CD14-positive monocyte (primary cell): ENCODE results near the gene SCRN2. TPM values are rescaled to one million over a fixed set of nuclear protein-coding genes. Genes with fewer than 3 reads are reported as not detected.

Experiments used
- DNase-seq, 3 donors: peaks; one replicate each; pipeline ENCODE4 v3.0.0-alpha.2; 2011 to 2022
- H2AFZ ChIP-seq: 2 replicates; pipeline ENCODE4 v1.6.0; 2012; ENCODE audit warnings: mild to moderate bottlenecking, low read depth, low read length, inconsistent platforms; ENCODE audit not compliant: insufficient read depth, poor library complexity, severe bottlenecking
- H3K27ac ChIP-seq, 2 donors: 1 replicate in 1 of 2; 2 replicates in 1 of 2; pipeline ENCODE4 v1.5.1; 2012 to 2013; ENCODE audit warnings: low read length in 2 of 2, control low read depth in 1 of 2, inconsistent platforms in 1 of 2, low read depth in 1 of 2, mild to moderate bottlenecking in 1 of 2
- H3K27me3 ChIP-seq, 2 donors: one replicate each; pipeline versions ENCODE4 v1.6.0 to v1.6.1; 2011 to 2013; ENCODE audit warnings: low read length in 2 of 2; ENCODE audit not compliant: control insufficient read depth in 2 of 2, insufficient read depth in 2 of 2
- H3K36me3 ChIP-seq, 2 donors: replicated peaks in 1 of 2; 1 replicate in 1 of 2; 2 replicates in 1 of 2; pipeline versions ENCODE4 v1.5.1 to v1.6.1; 2012 to 2013; ENCODE audit warnings: low read length in 2 of 2, control low read depth in 1 of 2, inconsistent platforms in 1 of 2, mild to moderate bottlenecking in 1 of 2; ENCODE audit not compliant: insufficient read depth in 2 of 2, control insufficient read depth in 1 of 2
- H3K4me1 ChIP-seq, 2 donors: 1 replicate in 1 of 2; 2 replicates in 1 of 2; pipeline versions ENCODE4 v1.5.1 to v1.6.1; 2012 to 2013; ENCODE audit warnings: low read length in 2 of 2, control low read depth in 1 of 2, inconsistent platforms in 1 of 2, mild to moderate bottlenecking in 1 of 2, moderate library complexity in 1 of 2; ENCODE audit not compliant: insufficient read depth in 2 of 2, control insufficient read depth in 1 of 2
- H3K4me2 ChIP-seq: replicated peaks from 2 replicates; pipeline ENCODE3; 2012; ENCODE audit warnings: low read length, moderate library complexity, mild to moderate bottlenecking; ENCODE audit not compliant: poor library complexity, severe bottlenecking; ENCODE audit errors: extremely low read depth
- H3K4me3 ChIP-seq, 3 experiments: fragments of 200-600 bp in 1 of 3; sonication (generic) in 1 of 3; replicated peaks in 1 of 3; 1 replicate in 2 of 3; 2 replicates in 1 of 3; pipeline ENCODE4 v1.5.1; 2011 to 2013; ENCODE audit warnings: low read length in 3 of 3, mild to moderate bottlenecking in 3 of 3, control low read depth in 2 of 3, low read depth in 2 of 3, inconsistent platforms in 1 of 3, moderate library complexity in 1 of 3
- H3K79me2 ChIP-seq: 2 replicates; pipeline ENCODE4 v1.6.0; 2012; ENCODE audit warnings: mild to moderate bottlenecking, control low read depth, inconsistent platforms, low read length, moderate library complexity; ENCODE audit not compliant: insufficient read depth
- H3K9ac ChIP-seq: 2 replicates; pipeline ENCODE4 v1.6.0; 2017; ENCODE audit warnings: low read length, mild to moderate bottlenecking; ENCODE audit not compliant: insufficient read depth, poor library complexity, severe bottlenecking
- H3K9me3 ChIP-seq, 2 donors: replicated peaks in 1 of 2; 1 replicate in 1 of 2; 2 replicates in 1 of 2; pipeline versions ENCODE4 v1.5.1 to v1.6.1; 2012 to 2013; ENCODE audit warnings: low read length in 2 of 2, control low read depth in 1 of 2; ENCODE audit not compliant: control insufficient read depth in 1 of 2, insufficient read depth in 1 of 2
- H4K20me1 ChIP-seq: 2 replicates; pipeline ENCODE4 v1.6.0; 2012; ENCODE audit warnings: mild to moderate bottlenecking, low read length, control low read depth, moderate library complexity; ENCODE audit not compliant: insufficient read depth
- H3K27ac Mint-ChIP-seq, 7 donors: one replicate each; pipeline ENCODE4 v1.8.0; 2020; ENCODE audit warnings: mild to moderate bottlenecking in 7 of 7, mixed read lengths in 7 of 7, moderate library complexity in 6 of 7, inconsistent platforms in 2 of 7
- H3K27me3 Mint-ChIP-seq, 3 donors: one replicate each; pipeline ENCODE4 v1.8.0; 2021 to 2022; ENCODE audit warnings: low read depth in 3 of 3, mild to moderate bottlenecking in 3 of 3, mixed read lengths in 3 of 3, moderate library complexity in 3 of 3, inconsistent platforms in 1 of 3
- H3K36me3 Mint-ChIP-seq, 2 donors: one replicate each; pipeline ENCODE4 v1.8.0; 2020; ENCODE audit warnings: mixed read lengths in 2 of 2, inconsistent platforms in 1 of 2, mild to moderate bottlenecking in 1 of 2
- H3K4me1 Mint-ChIP-seq: one replicate; pipeline ENCODE4 v1.8.0; 2020; ENCODE audit warnings: mild to moderate bottlenecking, mixed read lengths
- H3K4me3 Mint-ChIP-seq, 2 donors: one replicate each; pipeline ENCODE4 v1.8.0; 2020; ENCODE audit warnings: mild to moderate bottlenecking in 2 of 2, mixed read lengths in 2 of 2, moderate library complexity in 1 of 2
- H3K9me3 Mint-ChIP-seq, 7 donors: one replicate each; pipeline ENCODE4 v1.8.0; 2020 to 2022; ENCODE audit warnings: mixed read lengths in 7 of 7, mild to moderate bottlenecking in 6 of 7, moderate library complexity in 6 of 7, inconsistent platforms in 2 of 7
- CTCF ChIP-seq: fragments of 200-600 bp; IDR thresholded peaks from one replicate; pipeline ENCODE4 v1.8.0; 2022; ENCODE audit warnings: antibody characterized with exemption, mild to moderate bottlenecking
- WGBS: methylation state at CpG from one replicate; pipeline ENCODE4 v1.1.5; 2013; ENCODE audit warnings: missing lambda C conversion rate; ENCODE audit not compliant: insufficient coverage; 5-methylcytosine and 5-hydroxymethylcytosine counted together
- intact Hi-C, 2 donors: fragments of 100-400 bp; cut with micrococcal nuclease; formaldehyde crosslinking; loops; one replicate each; pipeline versions ENCODE4 v1.15.0 to v1.15.1; 2023
- polyA plus RNA-seq, 3 donors: library from polyadenylated mRNA; depleted of rRNA in 1 of 3; unstranded in 2 of 3; stranded (reverse) in 1 of 3; fragments of 300-500 nt in 2 of 3; fragments of >200 nt in 1 of 3; fragmentation: Illumina TruSeq in 2 of 3; gene quantifications; 1 replicate in 2 of 3; 2 replicates in 1 of 3; pipeline ENCODE4 v1.2.3, GENCODE V29; 2012 to 2021

The SCRN2 gene
- polyA plus RNA-seq, 3 donors: 13.2 to 45.1 (median 14.5) TPM

- Histone ChIP-seq H3K4me1 (no peaks in the 10 kb centered on the region), H3K9me3 (no peaks in the 10 kb centered on the region), H3K27me3 (no peaks in the 10 kb centered on the region), H3K36me3 (peaks cover 77 to 91% of the 10 kb centered on the region in 2 donors), H3K27ac (no peak overlapping the region), H3K79me2 (no peaks in the 10 kb centered on the region), H2AFZ (no peak overlapping the region), H3K4me3 (no peak overlapping the region), H3K4me2 (no peak overlapping the region), H4K20me1 (no peaks in the 10 kb centered on the region), H3K9ac (no peak overlapping the region)
- H3K36me3 Mint-ChIP-seq: peaks cover 80 to 83% of the 10 kb centered on the region in 2 donors
- H3K4me3 Mint-ChIP-seq: no peak overlapping the region
- DNase-seq: peak in 1 of 3 donors; percentile 1
- no peak for TF ChIP-seq CTCF
- no peaks in the 10 kb centered on the region for H3K9me3 Mint-ChIP-seq
- WGBS: 81% methylated on average over 8 of the region's 9 CpGs
- intact Hi-C loops: no loop called here
- no peaks in the 10 kb centered on the region for H3K4me1 Mint-ChIP-seq
- peak overlapping the region in 2 of 7 donors; percentile 36 to 42 for H3K27ac Mint-ChIP-seq
- H3K27me3 Mint-ChIP-seq: peaks cover 0 to 2% (median 0%) of the 10 kb centered on the region in 3 donors
Observed at GRCh38 chr17:47810901-47811635, 30.0 kb downstream of the SCRN2 start.

GRCh38 chr17:47810200-47810821, 30.8 kb downstream of the SCRN2 start:
- peaks cover 73 to 75% of the 10 kb centered on the region in 2 donors for H3K36me3 Mint-ChIP-seq
- peaks cover 69 to 84% of the 10 kb centered on the region in 2 donors for H3K36me3 ChIP-seq
- H3K27ac Mint-ChIP-seq: peak overlapping the region in 2 of 7 donors; percentile 15 to 42
- no peaks in the 10 kb centered on the region for H3K27me3 ChIP-seq
- no peak overlapping the region for H3K27ac ChIP-seq
- H3K4me2 ChIP-seq: no peak overlapping the region
- TF ChIP-seq CTCF: no peak
- peaks cover 0 to 2% (median 0%) of the 10 kb centered on the region in 3 donors for H3K27me3 Mint-ChIP-seq
- H3K79me2 ChIP-seq: no peaks in the 10 kb centered on the region
- no peaks in the 10 kb centered on the region for H3K4me1 Mint-ChIP-seq
- no peak overlapping the region for H3K4me3 ChIP-seq
- intact Hi-C loops: no loop called here
- H2AFZ ChIP-seq: no peak overlapping the region
- no peaks in the 10 kb centered on the region for H3K9me3 ChIP-seq
- DNase-seq: peak in 1 of 3 donors; percentile 2
- H3K4me1 ChIP-seq: no peaks in the 10 kb centered on the region
- no peaks in the 10 kb centered on the region for H4K20me1 ChIP-seq
- no peak overlapping the region for H3K4me3 Mint-ChIP-seq
- no peak overlapping the region for H3K9ac ChIP-seq
- no peaks in the 10 kb centered on the region for H3K9me3 Mint-ChIP-seq
- 94% methylated on average over 2 of the region's 10 CpGs for WGBS
